Activated T-helper 1 cell treated with anti-CD3 and anti-CD28 coated beads, Interleukin-2, amount 50 U/mL, for 16 hours (primary cell): ENCODE results near the gene CEP104.
"Not testable (repeated sequence)": the region's sequence is repeated elsewhere in the genome, so short reads cannot be mapped to it uniquely, and the experiment has no call there.

Experiments used
- DNase-seq, 2 donors: peaks; one replicate each; pipeline ENCODE4 v3.0.0-alpha.2; 2020; ENCODE audit warnings: low read depth in 1 of 2, low spot score in 1 of 2

CEP104 gene

DNA sequence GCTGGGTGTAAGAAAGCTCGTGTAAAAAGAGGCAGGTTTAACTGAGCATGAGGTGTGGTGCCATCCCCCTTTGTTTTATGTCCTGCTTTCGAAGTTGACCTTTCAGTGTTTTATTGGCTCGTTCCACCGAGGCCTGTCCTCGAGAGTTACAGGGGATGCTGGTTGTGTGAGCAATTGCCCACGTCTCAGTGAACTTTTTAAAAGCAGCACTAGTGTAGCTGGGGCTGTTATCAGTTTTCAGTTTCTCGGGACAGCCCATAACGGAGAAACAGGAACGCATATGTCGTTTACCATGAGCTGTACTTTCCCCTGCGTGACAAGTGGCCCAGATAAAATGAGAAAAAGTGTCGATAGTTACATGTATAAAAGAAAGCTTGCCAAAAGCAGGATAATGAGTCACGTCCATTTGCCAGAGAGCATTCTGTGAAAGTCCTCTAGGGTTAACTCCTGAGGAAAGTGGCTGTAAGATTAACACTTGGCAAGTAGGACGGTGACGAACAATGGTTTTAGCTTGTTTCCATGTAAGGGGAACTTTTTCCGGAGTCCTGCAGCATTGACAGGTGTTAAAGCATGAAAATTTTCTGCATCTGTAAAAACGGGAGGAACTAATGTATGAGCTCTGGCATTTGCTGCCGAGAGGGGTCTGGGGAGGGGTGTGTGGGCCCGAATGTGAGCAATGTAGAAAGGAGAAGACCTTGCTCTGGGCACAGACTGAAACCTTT, 52.9 kb downstream of the CEP104 start:
- no peak for DNase-seq

DNA sequence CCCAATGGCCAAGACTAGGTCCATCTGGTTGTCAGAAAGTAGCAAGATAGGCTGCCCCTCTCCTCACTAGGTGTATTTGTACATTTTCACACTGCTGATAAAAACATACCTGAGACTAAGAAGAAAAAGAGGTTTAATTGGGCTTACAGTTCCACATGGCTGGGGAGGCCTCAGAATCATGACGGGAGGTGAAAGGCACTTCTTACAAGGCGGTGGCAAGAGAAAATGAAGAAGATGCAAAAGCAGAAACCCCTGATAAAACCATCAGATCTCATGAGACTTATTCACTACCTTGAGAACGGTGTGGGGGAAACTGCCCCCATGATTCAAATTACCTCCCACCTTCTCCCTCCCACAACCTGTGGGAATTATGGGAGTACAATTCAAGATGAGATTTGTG, 56.2 kb downstream of the CEP104 start:
- DNase-seq = not testable (repeated sequence)

DNA sequence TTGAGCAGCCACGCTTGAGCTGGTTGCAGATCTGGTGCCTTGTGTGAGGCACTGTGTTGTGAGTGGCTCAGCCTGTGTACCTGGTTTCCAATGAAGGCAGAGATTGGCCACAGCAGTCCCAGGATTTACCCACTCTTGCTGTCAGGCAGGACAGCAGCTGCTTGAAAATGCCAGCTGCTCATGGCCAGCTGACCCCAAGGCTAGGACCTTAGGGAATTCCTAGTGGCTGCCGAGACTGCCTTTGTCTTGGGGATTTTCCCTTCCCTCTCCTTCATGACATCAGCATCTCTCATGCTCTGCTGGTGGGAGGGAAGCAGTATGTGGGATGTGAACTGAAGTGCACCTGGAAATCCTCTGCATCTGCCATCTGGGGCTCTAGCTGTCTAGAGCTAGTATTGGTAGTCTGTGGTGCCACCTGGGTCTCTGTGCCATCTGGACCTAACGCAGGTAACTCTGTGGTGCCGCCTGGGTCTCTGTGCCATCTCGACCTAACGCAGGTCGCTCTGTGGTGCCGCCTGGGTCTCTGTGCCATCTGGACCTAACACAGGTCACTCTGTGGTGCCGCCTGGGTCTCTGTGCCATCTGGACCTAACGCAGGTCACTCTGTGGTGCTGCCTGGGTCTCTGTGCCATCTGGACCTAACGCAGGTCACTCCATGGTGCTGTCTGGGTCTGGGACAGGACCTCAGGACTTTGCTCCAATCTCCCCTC, 56.9 kb downstream of the CEP104 start:
- DNase-seq = no peak

DNA sequence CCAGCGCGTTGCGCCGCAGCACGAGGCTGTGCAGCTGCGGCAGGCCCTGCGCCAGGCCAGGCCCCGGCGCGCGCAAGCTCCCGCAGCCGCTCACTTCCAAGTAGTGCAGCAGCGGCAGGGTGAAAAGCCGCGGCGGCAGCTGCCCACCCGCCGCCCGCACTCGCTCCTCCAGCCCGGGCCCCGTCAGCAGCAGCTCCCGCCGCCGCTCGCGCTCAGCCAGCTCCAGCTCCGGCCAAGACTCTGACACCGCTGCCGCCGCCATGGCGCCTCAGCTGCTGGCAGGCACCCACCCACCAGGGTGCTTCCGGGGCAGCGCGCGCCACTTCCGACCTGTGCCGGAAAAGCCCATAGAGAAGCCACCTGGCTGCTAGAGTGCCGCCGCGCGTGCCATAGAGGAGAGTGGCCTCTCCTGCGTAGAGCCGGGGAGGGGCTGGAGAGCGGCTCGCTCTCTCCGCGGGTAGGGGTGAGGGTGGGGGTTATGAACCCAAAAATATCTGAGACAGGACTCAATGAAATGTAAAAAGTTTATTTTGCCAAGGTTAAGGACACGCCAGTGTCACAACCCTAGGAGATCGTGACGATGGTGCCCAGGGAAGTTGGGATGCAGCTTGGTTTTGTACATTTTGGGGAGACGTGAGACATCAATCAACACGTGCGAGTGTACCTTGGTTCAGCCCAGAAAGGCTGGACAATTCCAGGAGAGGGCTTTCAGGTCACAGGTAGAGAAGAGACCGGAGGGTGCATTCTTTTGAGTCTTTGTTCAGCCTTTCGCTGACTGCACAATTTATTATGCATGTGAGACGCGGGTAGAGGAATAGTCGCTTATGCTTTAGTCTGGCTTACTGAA, 60.6 kb downstream of the CEP104 start, which contains the start of gene LRRC47:
TSS of gene LRRC47 (minus strand) at position 284 of the 847 bp plus-strand sequence. CDS start at position 262, 22 bp downstream.
- peak; percentile 90 for DNase-seq

DNA sequence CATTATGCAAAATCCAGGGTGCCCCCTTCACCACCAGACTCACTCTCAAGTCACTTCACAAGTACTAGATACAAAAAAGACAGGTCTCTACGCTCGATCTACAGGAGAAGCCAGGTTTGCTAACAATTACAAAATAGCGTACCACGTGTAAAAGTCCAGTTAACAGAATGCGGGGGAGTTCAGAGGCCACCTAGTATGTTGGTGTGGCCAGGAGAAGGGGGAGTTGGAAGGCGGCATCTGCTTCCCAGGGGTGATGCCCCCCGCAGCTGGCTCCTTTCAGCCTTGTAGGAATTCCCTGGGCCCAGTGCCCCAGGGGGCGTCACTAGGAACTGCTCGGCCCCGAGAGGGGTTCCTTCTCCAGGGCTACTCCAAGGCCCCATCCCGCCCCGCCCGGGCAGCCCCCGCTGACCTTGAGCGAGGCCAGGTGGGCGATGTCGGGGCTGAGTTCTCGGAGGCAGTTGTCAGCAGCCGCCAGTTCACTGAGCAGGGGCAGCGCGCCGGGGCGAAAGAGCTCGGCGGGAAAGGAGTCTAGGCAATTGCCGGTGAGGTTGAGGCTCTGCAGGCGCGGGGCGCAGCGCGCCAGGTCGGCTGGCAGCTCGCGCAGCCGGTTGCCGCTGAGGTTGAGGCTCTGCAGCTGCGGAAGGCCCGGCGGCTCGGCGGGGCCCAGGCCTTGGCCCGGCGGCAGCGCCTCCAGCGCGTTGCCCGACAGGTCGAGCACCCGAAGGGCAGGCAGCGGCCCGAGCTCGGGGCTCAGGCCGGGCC, 61.4 kb downstream of the CEP104 start:
- DNase-seq = no peak

DNA sequence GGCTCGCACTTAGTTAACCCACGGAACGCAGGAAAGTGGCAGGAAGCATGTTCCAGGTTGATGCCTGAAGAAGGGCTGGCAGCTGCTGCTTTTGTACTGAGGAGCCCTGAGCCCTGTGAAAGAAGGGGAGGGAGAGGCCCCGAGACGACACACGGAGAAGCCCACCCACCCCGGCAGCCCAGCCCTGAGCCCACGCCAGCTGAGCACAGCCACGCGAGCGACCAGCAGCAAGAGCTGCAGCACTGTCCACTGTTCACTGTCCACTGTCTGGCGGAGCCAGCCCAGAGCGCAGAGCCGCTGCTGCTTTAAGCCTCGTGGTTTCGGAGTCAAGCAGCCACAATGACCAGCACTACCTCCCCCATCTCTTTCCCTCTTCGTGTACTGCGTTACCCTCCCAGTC, 66.1 kb downstream of the CEP104 start:
- DNase-seq = no peak

DNA sequence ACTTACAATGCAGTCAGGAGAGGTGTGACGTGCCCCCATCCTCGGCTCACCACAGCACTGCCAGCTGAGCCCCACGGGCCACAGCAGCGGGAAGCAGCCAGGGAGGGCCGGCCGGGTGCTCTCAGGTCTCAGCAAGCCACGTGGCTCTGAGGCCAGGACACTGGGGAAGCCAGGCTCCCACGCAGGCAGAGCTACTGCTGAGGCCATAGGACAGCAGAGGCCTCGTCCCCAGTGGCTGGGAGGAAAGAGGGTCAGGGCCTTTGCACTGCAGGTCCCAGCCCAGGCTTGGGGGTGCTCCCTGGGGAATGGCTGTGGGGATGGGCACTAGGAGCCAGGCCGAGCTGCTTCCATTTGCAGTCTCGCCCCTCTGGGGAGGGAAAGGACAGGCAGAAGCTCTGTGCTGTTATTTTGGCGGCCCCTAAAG, 66.5 kb downstream of the CEP104 start:
- no peak for DNase-seq

DNA sequence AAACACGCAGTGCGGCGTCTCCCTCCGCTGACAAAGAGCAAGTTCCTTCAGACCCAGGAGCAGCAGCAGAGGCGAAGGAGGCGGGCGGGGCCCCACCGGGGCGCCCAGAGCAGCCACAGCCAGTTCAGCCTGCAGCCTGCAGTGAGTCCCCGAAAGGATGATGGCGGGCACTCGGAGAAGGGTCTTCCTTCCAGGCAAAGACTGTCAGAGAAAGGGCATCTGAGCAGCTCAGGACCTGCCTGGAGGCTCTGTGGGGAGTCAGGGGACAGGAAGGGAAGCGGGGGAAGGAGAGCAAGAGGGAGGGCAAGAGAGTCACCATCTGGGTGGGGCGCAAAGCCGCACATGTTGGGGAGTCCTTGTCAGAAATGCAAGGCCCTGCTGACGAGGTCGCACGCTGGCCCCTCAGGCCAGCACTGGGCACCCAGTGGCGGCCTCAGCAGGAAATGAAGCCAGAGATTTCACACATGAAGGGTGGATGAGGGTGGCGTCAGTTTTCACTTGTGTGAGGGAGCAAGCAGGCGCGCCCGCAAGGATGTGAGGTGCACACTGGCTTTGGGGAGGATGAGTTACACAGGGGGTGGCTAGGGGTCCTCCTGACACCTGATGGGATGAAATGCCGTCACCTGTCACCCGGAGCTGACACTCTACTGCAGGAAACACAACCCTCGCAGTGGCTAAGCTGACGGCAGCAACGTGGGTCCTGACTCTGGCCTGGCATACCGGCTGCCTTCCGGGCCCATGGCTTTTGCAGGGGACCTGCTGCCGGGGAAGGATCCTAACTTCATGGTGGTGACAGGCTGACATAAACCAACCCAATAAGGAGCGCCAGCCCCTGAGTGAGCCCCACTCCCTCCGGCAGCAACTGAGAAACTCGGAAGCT, 67.3 kb downstream of the CEP104 start:
- DNase-seq = no peak

DNA sequence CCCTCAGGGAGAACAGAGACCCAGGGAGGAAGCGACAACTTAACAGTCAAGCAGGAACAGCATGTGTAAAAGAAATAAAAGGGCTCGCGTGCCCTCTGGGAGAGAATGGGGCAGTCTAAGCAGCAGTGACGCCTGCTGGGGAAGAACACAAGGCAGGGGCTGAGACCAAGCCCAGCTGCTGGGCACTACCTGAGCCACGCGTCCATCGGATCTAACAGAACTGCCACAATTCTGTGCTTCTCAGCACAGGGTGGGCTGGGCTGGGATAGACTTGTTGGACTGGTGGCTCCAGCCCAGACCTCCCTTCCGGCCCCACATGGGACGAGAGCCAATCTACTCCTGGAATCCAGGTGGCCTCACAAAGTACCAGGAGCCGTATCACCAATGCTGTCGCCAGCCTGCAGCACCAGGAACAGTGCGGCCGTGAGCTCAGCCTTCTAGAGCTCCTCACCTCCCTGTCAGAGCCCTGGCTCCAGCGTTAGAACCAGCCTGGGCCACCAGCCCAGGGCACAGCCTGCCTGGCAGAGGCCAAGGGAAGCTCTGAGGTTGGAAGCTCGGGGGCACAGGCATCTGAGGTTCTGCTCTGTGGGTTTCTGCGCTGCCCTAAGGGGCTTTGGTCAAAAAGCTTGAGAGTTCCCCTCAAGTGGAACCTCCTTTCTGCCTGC, 68.1 kb downstream of the CEP104 start:
- no peak for DNase-seq

DNA sequence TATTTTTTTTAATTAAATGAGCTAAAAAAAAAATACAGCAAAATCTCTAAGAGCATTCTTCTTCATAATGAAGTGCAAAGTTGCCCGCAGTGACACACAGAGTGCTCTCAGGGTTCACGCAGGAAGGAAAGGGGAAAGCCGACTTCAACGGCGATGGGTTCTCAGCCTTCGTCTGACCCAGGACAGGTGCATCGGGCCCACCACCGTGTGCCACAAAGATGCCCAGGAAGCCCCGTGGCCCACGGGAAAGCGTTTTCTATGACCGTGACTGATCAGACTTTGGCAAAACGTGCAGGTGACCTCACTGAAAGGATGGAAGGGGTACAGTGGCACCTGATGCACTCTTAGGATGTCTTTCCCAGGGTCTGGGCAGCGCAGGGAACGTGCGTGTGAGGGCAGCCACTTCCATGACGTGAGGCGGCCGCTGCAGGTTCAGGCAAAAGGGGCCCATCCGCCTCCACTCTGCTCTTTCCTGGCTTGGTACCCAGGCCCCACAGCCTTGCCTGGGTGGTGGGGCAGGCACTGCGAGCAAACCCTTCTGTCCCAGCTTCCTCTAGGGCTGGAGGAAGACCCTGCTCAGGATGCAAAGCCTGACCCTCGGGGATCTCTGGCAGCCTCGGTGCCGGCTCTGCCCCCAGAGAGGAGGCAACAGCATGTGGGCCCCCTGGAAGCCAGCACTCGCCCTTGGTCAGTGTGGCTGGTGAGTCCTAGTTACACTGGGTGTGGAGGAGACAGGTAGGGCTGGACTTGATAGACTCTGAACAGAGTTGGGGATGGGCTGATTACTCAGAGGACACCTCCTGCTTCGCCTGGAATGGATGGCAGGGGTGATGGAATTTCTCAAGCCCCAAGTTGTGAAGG, 69.0 kb downstream of the CEP104 start:
- no peak for DNase-seq

DNA sequence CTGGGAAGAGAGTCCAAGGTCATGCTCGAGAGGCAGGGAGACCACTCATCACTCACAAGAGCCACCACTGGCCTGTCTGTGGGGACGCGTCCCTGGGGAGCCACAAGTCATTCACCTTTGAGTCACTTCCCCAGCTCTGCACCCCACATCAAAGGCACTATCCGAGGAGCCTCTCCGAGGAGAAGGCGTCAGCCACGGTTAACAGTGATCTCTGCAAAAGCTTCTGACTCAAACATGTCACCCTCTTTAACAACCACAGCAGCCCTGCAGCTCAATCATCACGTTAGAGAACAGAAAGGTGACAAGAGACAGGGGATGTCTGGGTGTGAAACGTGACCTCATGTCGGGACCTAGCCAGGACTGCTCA, 69.7 kb downstream of the CEP104 start:
- DNase-seq = no peak

DNA sequence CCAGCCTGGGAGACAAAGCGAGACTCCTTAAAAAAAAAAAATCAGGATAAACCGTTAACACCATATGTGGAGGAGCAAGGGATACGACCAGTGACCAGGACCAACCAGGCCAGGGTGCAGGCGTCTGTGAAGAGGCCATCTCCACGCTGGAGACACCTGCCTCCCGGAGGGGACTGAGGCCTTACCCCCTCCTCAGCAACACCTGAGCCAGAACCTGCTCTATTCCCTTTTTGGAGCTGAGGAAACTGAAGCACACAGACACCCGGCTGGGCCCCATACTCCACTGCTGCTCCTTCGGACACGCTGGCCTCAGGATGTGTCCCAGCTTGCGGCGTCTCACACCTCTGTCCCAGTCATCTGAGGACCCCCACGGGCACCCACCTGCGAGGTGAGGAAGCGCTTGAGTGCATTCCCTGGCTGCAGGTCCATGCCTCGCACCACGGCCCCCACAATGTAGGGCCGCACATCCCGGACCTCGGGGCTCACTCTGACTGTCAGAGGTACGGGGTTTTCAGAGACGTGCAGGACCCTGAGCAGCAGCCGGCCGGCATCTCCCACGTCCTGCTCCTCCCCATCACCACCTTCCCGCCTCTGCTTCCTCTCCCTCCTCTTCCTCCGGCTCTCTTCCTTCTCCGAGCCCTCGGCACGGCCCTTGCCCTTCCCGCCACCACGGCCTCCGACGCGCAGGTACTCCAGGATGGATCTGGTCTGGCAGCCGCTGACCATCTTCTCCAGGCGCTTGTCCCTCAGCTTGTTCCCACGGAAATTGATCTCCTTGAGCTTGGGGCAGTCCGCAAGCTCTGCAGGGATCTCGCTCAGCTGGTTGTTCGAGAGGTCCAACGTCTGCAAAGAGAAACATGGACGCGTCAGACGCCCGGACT, 70.3 kb downstream of the CEP104 start:
- DNase-seq = no peak

DNA sequence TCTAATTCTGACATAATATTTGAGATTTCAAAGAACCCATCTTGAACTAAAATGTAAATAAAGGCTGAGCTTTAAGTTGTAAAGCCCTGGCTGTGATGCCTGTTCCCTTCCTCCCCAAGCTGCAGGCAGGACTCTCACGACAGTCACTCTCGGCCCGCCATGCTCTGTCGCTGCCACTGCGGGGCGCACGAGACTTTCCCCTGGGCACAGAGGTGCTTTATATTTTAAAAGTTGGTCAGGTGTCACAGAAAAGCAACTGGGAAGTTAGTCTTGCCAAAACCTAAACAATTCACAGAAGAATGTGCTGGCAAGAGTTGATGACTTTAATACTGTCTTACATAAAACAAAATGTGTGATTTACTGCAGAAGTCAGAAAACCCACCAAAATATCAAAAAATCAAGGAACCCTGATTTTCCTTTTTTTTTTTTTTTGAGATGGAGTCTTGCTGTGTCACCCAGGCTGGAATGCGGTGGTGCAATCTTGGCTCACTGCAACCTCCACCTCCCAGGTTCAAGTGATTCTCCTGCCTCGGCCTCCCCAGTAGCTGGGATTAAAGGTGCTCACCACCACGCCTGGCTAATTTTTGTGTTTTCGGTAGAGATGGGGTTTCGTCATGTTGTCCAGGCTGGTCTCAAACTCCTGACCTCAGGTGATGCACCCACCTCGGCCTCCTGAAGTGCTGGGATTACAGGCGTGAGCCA, 71.4 kb downstream of the CEP104 start:
- no peak for DNase-seq

DNA sequence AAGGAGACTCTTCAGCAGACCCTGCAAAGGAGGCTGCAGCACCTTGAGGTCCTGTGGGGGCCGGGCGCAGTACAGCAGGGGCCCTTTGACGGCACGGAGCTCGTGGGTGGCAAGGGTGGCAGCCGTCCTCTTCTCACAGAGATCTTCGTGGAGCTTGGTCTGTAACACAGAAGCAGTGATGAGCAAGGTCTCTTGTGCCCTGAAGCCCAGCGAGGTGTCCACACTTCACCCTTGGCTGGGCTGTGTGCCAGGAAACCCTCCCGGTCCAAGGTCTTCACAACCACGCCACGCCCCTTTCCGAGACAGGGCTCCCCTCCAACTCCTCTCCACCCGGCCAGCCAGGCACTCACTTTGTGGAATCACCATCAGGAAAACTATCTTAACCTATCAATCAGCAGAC, 72.0 kb downstream of the CEP104 start:
- no peak for DNase-seq

DNA sequence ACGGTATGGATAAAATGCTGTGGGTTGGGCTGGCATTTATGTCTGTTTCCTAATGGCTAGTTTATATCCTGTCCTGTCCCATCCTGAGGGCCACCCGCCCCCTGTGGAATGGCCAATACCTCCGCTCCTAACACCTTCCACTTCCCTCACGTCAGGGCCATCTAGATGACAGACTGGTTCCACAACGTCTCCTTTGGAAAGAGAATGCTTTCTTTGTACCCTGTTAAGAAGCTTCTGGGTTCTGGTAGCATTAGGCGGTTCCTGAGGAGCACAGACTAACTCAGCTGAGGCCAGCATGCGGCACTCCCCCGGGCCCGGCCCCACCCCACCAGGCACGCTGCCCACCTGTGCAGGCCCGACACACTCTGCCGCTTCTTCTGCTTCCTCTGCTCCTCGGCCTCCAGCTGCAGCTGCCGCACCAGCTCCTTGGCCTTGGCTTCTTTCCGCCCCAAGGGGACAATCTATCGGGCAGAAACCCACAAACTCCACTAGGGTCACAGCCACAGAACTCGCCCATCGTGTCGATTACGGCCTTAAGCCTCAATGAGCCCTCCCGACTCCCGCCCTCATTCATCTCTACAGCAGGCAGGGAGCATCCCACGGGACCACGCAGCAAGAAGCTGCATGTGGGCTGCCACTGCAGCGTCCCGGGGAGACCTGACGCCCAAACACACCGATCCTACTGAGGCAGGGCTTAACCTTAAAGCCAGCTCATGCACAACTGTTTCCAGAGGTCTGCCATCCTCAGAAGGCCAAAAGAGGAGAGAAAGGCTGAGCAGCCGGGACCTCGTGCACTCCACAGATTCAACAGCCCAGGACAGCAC, 73.1 kb downstream of the CEP104 start:
- DNase-seq = no peak

DNA sequence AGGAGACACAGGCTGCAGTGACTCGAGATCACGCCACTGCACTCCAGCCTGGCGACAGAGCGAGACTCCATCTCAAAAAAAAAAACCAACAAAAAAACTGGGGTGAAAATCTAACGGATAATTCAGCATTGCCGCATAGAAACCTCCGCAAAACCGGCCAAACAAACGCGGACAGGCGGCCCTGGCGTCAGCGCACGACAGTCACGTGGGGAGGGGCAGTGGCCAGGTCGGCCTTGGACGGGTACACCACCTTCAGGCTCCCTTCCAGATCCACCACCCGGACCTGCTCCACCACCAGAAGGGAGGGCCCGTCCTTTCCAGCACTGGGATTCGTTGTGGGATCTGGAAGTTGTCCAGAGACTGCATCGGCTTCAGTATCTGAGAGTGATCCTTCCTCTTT, 76.1 kb downstream of the CEP104 start:
- DNase-seq = no peak
